ENCODE results near the gene STPG2. TPM values are rescaled to one million over a fixed set of nuclear protein-coding genes. Genes with fewer than 3 reads are reported as not detected.
A peak's percentile ranks its signal among the peaks of the same experiment; 100 is the strongest.

The STPG2 gene
- total RNA-seq, 1 donor from 2014 or later = 0.99 TPM

DNA sequence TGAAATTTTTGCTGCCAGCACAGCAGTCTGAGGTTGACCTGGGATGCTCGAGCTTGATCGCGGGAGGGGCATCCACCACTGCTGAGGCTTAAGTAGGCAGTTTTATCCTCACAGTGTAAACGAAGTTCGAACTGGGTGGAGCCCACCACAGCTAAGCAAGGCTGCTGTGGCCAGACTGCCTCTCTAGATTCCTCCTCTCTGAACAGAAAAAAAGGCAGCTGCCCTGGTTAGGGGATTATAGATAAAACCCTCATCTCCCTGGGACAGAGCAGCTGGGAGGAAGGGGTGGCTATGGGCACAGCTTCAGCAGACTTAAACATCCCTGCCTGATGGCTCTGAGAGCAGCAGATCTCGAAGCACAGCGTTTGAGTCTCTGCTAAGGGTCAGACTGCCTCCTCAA lies 314.6 kb downstream of the STPG2 start:
- Histone ChIP-seq H3F3A (ENCODE audit: low read depth) (no peaks in the 10 kb centered on the region), H3K27me3 (no peaks in the 10 kb centered on the region), H3K9ac (no peak overlapping the region), H3K4me3 (no peak overlapping the region), H4K20me1 (ENCODE audit: low read depth) (no peaks in the 10 kb centered on the region), H3K4me2 (no peak overlapping the region), H3K27ac (no peak overlapping the region), H3K36me3 (no peaks in the 10 kb centered on the region), H2AFZ (replicated peaks) (no peak overlapping the region), H3K79me2 (ENCODE audit: low read depth) (no peaks in the 10 kb centered on the region), H3K9me3 (ENCODE audit: low read depth) (no peaks in the 10 kb centered on the region), H3K4me1 (no peaks in the 10 kb centered on the region)
- no peak overlapping the region for H3K4me3 Mint-ChIP-seq
- H3K27ac Mint-ChIP-seq = no peak overlapping the region
- peak; percentile 13 for DNase-seq (ENCODE audit: low spot score)
- H3K27me3 Mint-ChIP-seq (ENCODE audit: insufficient read depth, low read depth) = no peaks in the 10 kb centered on the region
- TF ChIP-seq EZH2phosphoT487 (IDR thresholded peaks at IDR 0.05) (no peak), CTCF (IDR thresholded peaks at IDR 0.05) (no peak), EZH2 (IDR thresholded peaks at IDR 0.05) (no peak)
- H3K36me3 Mint-ChIP-seq = no peaks in the 10 kb centered on the region
- no peaks in the 10 kb centered on the region for H3K4me1 Mint-ChIP-seq
- H3K9me3 Mint-ChIP-seq = peaks cover 3% of the 10 kb centered on the region

DNA sequence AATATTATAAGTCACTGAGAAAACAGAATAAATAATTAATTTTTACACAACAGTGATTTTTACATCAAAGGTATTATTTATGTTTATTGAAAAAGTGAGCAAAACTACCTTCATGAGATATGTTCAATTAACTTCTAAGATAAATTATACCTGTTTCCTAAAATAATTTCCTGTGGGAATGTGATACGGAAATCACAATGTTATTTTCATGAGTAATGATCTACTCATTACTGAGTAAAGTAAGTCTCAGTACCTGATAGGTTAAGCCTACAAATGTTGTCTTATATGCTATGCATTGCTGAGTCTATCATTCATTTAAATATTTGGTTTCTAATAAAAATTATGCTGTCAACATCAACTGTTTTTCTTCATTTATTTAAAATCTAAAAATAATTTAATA lies 324.0 kb downstream of the STPG2 start:
- Mint-ChIP-seq H3K4me1 (no peaks in the 10 kb centered on the region), H3K27ac (no peak overlapping the region), H3K27me3 (ENCODE audit: insufficient read depth, low read depth) (no peaks in the 10 kb centered on the region), H3K4me3 (no peak overlapping the region), H3K9me3 (peaks cover 8% of the 10 kb centered on the region), H3K36me3 (no peaks in the 10 kb centered on the region)
- TF ChIP-seq CTCF (IDR thresholded peaks at IDR 0.05) (no peak), EZH2 (IDR thresholded peaks at IDR 0.05) (no peak), EZH2phosphoT487 (IDR thresholded peaks at IDR 0.05) (no peak)
- no peaks in the 10 kb centered on the region for H3K36me3 ChIP-seq
- H3K79me2 ChIP-seq (ENCODE audit: low read depth) = no peaks in the 10 kb centered on the region
- H4K20me1 ChIP-seq (ENCODE audit: low read depth) = no peaks in the 10 kb centered on the region
- no peak overlapping the region for H3K4me2 ChIP-seq
- no peaks in the 10 kb centered on the region for H3F3A ChIP-seq (ENCODE audit: low read depth)
- no peak overlapping the region for H3K9ac ChIP-seq
- DNase-seq (ENCODE audit: low spot score) = no peak
- H2AFZ ChIP-seq (replicated peaks) = no peak overlapping the region
- H3K27ac ChIP-seq = no peak overlapping the region
- H3K27me3 ChIP-seq = no peaks in the 10 kb centered on the region
- no peak overlapping the region for H3K4me3 ChIP-seq
- no peaks in the 10 kb centered on the region for H3K4me1 ChIP-seq
- no peaks in the 10 kb centered on the region for H3K9me3 ChIP-seq (ENCODE audit: low read depth)

GRCh38 chr4:97812768-97813167 lies 330.5 kb downstream of the STPG2 start:
- Histone ChIP-seq H3K9ac (no peak overlapping the region), H3K36me3 (no peaks in the 10 kb centered on the region), H3K79me2 (ENCODE audit: low read depth) (no peaks in the 10 kb centered on the region), H3K4me1 (peaks cover 12% of the 10 kb centered on the region), H4K20me1 (ENCODE audit: low read depth) (no peaks in the 10 kb centered on the region), H3F3A (ENCODE audit: low read depth) (no peaks in the 10 kb centered on the region), H3K4me2 (no peak overlapping the region), H3K4me3 (no peak overlapping the region), H3K27ac (no peak overlapping the region), H3K27me3 (no peaks in the 10 kb centered on the region), H3K9me3 (ENCODE audit: low read depth) (no peaks in the 10 kb centered on the region), H2AFZ (replicated peaks) (no peak overlapping the region)
- no peaks in the 10 kb centered on the region for H3K36me3 Mint-ChIP-seq
- no peak overlapping the region for H3K27ac Mint-ChIP-seq
- no peaks in the 10 kb centered on the region for H3K9me3 Mint-ChIP-seq
- TF ChIP-seq CTCF (IDR thresholded peaks at IDR 0.05) (no peak), EZH2 (IDR thresholded peaks at IDR 0.05) (no peak), EZH2phosphoT487 (IDR thresholded peaks at IDR 0.05) (no peak)
- H3K4me1 Mint-ChIP-seq = peaks cover 2% of the 10 kb centered on the region
- no peaks in the 10 kb centered on the region for H3K27me3 Mint-ChIP-seq (ENCODE audit: insufficient read depth, low read depth)
- DNase-seq (ENCODE audit: low spot score) = no peak
- no peak overlapping the region for H3K4me3 Mint-ChIP-seq
